ENCODE measurements around the gene FBXO27.
"Not testable (repeated sequence)": the region's sequence is repeated elsewhere in the genome, so short reads cannot be mapped to it uniquely, and the experiment has no call there.

FBXO27 gene

DNA sequence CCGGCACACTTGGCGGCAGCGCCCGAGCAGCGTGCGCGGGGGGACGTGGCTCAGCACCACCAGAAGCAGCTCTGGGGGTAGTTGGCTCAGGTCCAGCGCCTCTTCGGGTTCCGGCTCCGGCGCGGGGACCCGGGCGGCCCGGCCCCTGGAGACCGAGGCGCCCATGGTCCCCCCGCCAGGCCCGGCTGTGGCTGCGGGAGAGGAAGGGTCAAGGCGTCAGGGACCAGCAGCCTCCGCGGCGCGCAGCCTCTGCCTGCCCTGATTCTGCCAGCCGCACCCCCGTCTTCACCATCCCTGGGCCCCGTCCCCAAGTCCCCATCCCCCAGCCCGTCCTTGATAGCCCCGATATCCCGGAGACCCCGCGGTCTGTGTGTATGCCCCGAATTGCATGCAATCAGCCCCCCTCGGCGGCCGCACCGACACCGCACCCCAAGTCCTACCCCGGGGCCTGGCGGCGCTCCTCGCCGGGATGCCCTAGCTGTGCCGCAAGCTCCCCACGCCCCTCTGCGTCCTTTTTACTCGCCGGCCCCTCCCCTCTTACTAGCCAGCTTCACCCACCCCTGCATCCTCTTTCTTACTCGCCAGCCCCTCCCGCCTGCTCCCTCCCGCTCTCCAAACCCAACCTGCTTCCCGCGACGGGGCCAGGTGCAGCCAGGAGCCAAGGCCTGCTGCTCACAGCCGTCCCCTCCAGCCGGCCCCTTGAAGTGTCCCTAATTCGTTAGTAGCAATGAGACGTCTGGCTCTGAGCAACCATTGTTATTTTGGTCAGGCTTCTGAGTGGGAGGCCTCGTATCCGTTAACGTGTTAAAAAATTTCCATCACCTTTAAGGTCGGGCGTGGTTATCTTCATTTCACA, at the start of gene FBXO27:
FBXO27 (minus strand) TSS at position 487 of the 856 bp plus-strand sequence; CDS start at position 165, 322 bp downstream.
- peaks cover 23% of the 10 kb centered on the region for H3K4me1 ChIP-seq
- H3K4me3 ChIP-seq = peak within 1 kb of the TSS; percentile 76
- H3K27me3 ChIP-seq = peaks cover 22% of the 10 kb centered on the region
- H4K20me1 ChIP-seq = no peaks in the 10 kb centered on the region
- no peak for TF ChIP-seq Cebpa-rat (IDR thresholded peaks at IDR 0.05)
- H3K4me2 ChIP-seq = peak within 1 kb of the TSS; percentile 94
- H3K9me3 ChIP-seq = 0 out of 2 replicates have a peak, but pooled peaks cover under 1% of the 10 kb centered on the region
- no peaks in the 10 kb centered on the region for H3K36me3 ChIP-seq
- peak within 1 kb of the TSS; percentile 73 for H3K9ac ChIP-seq
- H3K27ac ChIP-seq = peak within 1 kb of the TSS; percentile 52; the same call in 1 of the 2 replicates

DNA sequence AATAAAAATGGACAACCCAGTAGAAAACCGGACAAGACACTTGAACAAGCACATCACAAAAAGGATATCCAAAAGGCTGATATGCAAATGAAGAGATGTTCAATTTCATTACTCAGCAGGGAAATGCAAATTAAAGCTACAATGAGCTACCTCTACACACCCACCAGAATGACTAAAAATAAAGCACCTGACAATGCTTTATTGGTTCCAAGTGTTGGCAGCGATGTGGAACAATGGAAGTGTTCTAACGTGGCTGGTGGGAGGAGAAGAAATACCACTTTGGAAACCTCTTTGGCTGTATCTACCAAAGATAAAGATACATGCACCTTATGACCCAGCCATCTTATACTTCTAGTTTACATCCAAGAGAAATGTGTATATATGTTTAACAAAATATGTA, 48.1 kb upstream of the FBXO27 start:
- Histone ChIP-seq H3K4me1 (no peaks in the 10 kb centered on the region; the same call in 1 of the 2 replicates), H3K27me3 (peaks cover 46% of the 10 kb centered on the region)

DNA sequence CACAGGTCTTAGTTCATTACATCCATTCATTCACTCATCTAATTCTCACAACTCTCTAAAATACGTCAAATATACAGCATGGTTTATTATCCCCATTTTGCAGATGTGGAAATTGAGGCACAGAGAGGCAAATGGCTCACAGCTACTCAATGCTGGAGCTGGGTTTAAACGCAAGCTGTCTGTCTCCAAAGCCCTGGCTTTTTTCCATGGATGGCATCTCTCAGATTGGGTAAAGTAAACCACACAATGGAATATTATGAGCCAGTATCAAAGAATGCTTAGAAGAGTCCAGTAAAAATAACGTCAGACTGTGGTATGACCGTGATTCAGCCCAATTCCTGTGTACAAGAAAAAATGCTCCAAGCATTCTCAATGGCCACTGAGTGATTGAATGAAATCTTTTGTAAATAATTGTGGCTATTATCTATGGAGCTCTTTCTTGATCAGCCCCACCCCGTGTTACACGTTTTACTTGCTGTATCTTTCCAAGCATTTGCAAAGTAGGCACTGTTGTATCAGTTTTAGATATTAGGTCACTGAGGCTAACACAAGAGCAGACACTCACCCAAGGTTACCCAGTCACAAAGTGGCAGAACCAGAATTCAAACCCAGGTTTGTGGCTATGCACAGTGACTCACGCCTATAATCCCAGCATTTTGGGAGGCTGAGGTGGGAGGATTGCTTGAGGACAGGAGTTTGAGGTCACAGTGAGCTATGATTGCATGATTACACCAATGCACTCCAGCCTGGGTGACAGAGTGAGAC, 46.3 kb upstream of the FBXO27 start:
- no peak overlapping the region for H3K27ac ChIP-seq
- TF ChIP-seq Cebpa-rat (IDR thresholded peaks at IDR 0.05) = no peak
- H3K9me3 ChIP-seq = no peaks in the 10 kb centered on the region
- no peak overlapping the region for H3K9ac ChIP-seq
- no peaks in the 10 kb centered on the region for H4K20me1 ChIP-seq
- H3K36me3 ChIP-seq = no peaks in the 10 kb centered on the region
- peaks cover 28% of the 10 kb centered on the region for H3K27me3 ChIP-seq
- H3K4me1 ChIP-seq = peaks cover 12% of the 10 kb centered on the region
- H3K4me3 ChIP-seq = no peak overlapping the region
- no peak overlapping the region for H3K4me2 ChIP-seq

More for the DNA sequence above, 48.1 kb upstream of the FBXO27 start:
- H3K4me3 ChIP-seq = no peak overlapping the region
- no peaks in the 10 kb centered on the region for H4K20me1 ChIP-seq
- H3K36me3 ChIP-seq = no peaks in the 10 kb centered on the region
- H3K27ac ChIP-seq = no peak overlapping the region
- no peak for TF ChIP-seq Cebpa-rat (IDR thresholded peaks at IDR 0.05)
- H3K4me2 ChIP-seq = no peak overlapping the region
- no peaks in the 10 kb centered on the region for H3K9me3 ChIP-seq
- H3K9ac ChIP-seq = no peak overlapping the region

DNA sequence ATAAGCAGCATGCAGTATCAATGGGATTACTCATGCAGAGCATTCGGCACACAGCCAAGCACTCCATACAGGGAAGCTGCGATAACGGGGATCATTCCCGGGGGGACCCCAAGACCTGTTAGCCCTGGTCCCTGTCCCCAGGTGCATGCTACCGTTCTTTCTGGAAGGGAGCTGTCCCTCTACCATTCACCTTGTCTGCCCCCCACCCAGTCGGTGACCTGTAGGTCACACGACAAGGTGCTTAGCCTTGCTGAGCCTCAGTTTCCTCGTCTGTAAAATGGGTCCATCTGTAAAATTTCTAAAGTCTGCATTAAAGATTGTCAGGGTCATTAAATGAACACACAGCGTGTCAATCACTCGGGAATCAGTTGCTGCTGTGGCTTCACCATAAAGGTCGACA, 45.0 kb upstream of the FBXO27 start:
- Histone ChIP-seq H3K36me3 (no peaks in the 10 kb centered on the region), H4K20me1 (no peaks in the 10 kb centered on the region), H3K4me1 (peaks cover 24% of the 10 kb centered on the region), H3K27ac (no peak overlapping the region), H3K9ac (no peak overlapping the region), H3K4me3 (no peak overlapping the region), H3K27me3 (peaks cover 15% of the 10 kb centered on the region), H3K4me2 (no peak overlapping the region), H3K9me3 (no peaks in the 10 kb centered on the region)
- TF ChIP-seq Cebpa-rat (IDR thresholded peaks at IDR 0.05) = no peak

DNA sequence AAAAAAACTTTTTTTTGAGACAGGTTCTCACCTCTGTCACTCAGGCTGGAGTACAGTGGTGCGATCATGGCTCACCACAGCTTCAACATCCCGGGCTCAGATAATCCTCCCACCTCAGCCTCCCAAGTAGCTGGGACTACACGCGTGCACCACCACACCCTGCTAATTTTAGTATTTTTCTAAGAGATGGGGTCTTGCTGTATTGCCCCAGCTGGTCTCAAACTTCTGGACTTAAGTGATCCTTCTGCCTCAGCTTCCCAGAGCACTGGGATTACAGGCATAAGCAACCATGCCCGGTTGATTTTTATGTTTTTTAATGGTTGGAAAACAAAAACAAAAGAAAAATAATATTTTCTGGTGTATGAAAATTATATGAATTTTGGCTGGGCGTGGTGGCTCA, 42.6 kb upstream of the FBXO27 start:
- peaks cover 41% of the 10 kb centered on the region for H3K4me1 ChIP-seq

DNA sequence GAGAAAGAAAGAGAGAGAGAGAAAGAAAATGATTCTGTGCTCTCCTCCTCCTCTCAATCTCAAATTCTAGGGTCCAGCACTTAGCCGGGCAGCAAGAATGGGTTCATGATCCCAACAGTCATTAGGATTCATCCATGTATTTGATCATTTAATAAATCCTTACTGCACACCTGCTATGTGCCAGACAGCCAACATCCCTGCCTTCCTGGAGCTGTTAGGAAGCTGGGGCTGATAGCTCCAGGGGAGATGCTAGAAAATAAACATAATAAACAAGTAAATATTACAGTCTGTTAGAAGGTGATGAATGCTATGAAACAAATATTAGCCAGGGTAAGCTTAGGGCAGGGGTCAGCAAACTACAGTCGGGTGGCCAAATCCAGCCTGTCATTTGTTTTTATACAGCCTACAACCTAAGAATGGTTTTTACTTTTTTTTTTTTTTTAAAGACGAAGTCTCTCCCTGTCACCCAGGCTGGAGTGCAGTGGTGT, 41.9 kb upstream of the FBXO27 start:
- H3K27ac ChIP-seq = peak overlapping the region; percentile 23; the same call in 1 of the 2 replicates
- H3K27me3 ChIP-seq = no peaks in the 10 kb centered on the region
- H3K4me3 ChIP-seq = no peak overlapping the region
- H3K9me3 ChIP-seq = no peaks in the 10 kb centered on the region
- peaks cover 41% of the 10 kb centered on the region for H3K4me1 ChIP-seq
- no peak overlapping the region for H3K9ac ChIP-seq
- no peak for TF ChIP-seq Cebpa-rat (IDR thresholded peaks at IDR 0.05)
- peak overlapping the region; percentile 68 for H3K4me2 ChIP-seq
- no peaks in the 10 kb centered on the region for H4K20me1 ChIP-seq
- no peaks in the 10 kb centered on the region for H3K36me3 ChIP-seq

More for the DNA sequence above, 42.6 kb upstream of the FBXO27 start:
- Histone ChIP-seq H3K27me3 (no peaks in the 10 kb centered on the region), H3K9ac (no peak overlapping the region), H3K4me2 (no peak overlapping the region), H3K27ac (no peak overlapping the region), H3K36me3 (no peaks in the 10 kb centered on the region), H3K4me3 (no peak overlapping the region), H3K9me3 (no peaks in the 10 kb centered on the region), H4K20me1 (no peaks in the 10 kb centered on the region)
- TF ChIP-seq Cebpa-rat (IDR thresholded peaks at IDR 0.05) = no peak

DNA sequence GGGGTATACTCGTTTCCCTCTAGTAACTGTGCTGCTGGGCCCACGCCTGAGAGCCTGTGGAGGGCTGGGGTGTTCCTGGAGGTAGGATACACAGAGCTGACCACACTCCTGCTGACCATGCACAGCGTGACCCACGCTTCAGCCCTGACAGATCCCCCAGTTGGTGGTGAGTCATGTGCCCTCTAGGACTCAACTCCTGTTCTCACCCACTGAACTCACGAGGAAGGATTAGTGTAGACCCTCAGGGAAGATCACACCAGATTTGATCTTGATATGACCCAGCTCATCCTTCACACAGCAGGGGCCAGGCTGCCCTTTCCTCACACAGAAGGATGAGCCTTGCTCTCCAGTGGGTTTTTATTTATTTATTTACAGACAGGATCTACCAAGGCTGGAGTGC, 38.5 kb upstream of the FBXO27 start:
- Histone ChIP-seq H3K27me3 (no peaks in the 10 kb centered on the region), H3K4me1 (peaks cover 41% of the 10 kb centered on the region), H3K36me3 (no peaks in the 10 kb centered on the region), H3K4me2 (peak overlapping the region; percentile 53), H3K27ac (peak overlapping the region; percentile 49; the same call in 1 of the 2 replicates), H3K9ac (no peak overlapping the region), H4K20me1 (no peaks in the 10 kb centered on the region), H3K9me3 (peaks cover 18% of the 10 kb centered on the region), H3K4me3 (no peak overlapping the region)
- TF ChIP-seq Cebpa-rat (IDR thresholded peaks at IDR 0.05) = no peak

DNA sequence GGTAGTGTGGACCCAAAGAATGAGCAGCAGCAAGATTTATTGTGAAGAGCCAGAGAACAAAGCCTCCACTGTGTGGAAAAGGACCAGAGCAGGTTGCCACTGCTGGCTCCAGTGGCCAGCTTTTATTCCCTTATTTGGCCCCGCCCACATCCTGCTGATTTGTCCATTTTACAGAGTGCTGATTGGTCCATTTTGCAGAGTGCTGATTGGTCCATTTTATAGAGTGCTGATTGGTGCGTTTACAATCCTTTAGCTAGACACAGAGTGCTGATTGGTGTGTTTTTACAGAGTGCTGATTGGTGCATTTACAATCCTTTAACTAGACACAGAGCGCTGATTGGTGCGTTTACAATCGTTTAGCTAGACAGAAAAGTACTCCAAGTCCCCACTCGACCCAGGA, 35.9 kb upstream of the FBXO27 start:
- H3K36me3 ChIP-seq, H4K20me1 ChIP-seq: not testable (repeated sequence)

GRCh38 chr19:39067104-39067503, 34.8 kb upstream of the FBXO27 start:
- H3K4me2 ChIP-seq = no peak overlapping the region
- no peak overlapping the region for H3K9ac ChIP-seq
- H3K4me1 ChIP-seq = peaks cover 16% of the 10 kb centered on the region
- no peak overlapping the region for H3K4me3 ChIP-seq
- no peaks in the 10 kb centered on the region for H4K20me1 ChIP-seq
- H3K27ac ChIP-seq = no peak overlapping the region
- no peak for TF ChIP-seq Cebpa-rat (IDR thresholded peaks at IDR 0.05)
- no peaks in the 10 kb centered on the region for H3K36me3 ChIP-seq
- no peaks in the 10 kb centered on the region for H3K27me3 ChIP-seq
- peaks cover 18% of the 10 kb centered on the region for H3K9me3 ChIP-seq

More for the DNA sequence above, 35.9 kb upstream of the FBXO27 start:
- not testable (repeated sequence) for H3K4me3 ChIP-seq, H3K4me2 ChIP-seq, H3K27ac ChIP-seq, H3K27me3 ChIP-seq, H3K9ac ChIP-seq
- Histone ChIP-seq H3K9me3 (peaks cover 18% of the 10 kb centered on the region), H3K4me1 (peaks cover 25% of the 10 kb centered on the region)

DNA sequence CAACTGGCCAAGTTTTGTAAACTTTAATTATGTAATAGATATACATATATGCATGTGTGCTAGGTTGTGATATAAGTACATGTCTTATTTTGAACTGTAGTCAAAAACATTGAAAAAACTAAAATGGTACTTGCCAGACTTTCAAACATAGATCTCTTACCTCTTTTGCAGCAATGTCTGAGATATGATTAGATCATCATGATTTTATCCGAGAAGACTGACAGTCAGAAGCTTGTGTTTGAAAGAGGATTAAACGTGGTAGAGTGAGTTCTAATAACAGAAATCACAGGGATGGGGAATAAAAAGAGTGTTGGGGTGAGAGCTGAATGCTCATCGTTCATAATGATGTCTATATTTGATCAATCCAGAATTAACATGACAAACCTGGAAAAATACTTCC, 33.6 kb upstream of the FBXO27 start:
- Histone ChIP-seq H3K4me1 (peaks cover 21% of the 10 kb centered on the region), H4K20me1 (no peaks in the 10 kb centered on the region), H3K36me3 (no peaks in the 10 kb centered on the region), H3K27ac (no peak overlapping the region), H3K9me3 (peaks cover 18% of the 10 kb centered on the region), H3K27me3 (no peaks in the 10 kb centered on the region), H3K9ac (no peak overlapping the region), H3K4me2 (no peak overlapping the region), H3K4me3 (no peak overlapping the region)
- TF ChIP-seq Cebpa-rat (IDR thresholded peaks at IDR 0.05) = no peak
